ENCODE measurements around the gene TYK2.
A peak's percentile ranks its signal among the peaks of the same experiment; 100 is the strongest.
"Not testable (repeated sequence)": the region's sequence is repeated elsewhere in the genome, so short reads cannot be mapped to it uniquely, and the experiment has no call there.

The TYK2 gene

GRCh38 chr19:10408511-10409283 is 28.3 kb upstream of the TYK2 start:
- DNase-seq (ENCODE audit: low read depth in 3 of 3): peak in 1 of 3 donors; percentile 64

GRCh38 chr19:10407096-10407495 is 26.7 kb upstream of the TYK2 start:
- DNase-seq (ENCODE audit: low read depth in 3 of 3): no peak

GRCh38 chr19:10406191-10406590 is 25.8 kb upstream of the TYK2 start:
- DNase-seq (ENCODE audit: low read depth in 3 of 3): no peak

GRCh38 chr19:10404888-10405820 is 24.8 kb upstream of the TYK2 start:
- no peak for DNase-seq (ENCODE audit: low read depth in 3 of 3)

GRCh38 chr19:10403137-10404021 is 23.0 kb upstream of the TYK2 start, which contains the start of gene CDC37:
CDC37 (minus strand) TSS chr19:10403542; CDS start chr19:10403479, 63 bp downstream.
- peak; percentile 95 to 98 (median 97) for DNase-seq (ENCODE audit: low read depth in 3 of 3)

GRCh38 chr19:10402441-10403038 is 22.2 kb upstream of the TYK2 start:
- no peak for DNase-seq (ENCODE audit: low read depth in 3 of 3)

- no peak for DNase-seq (ENCODE audit: low read depth in 3 of 3)
These were observed 19.5 kb upstream of the TYK2 start for GRCh38 chr19:10399878-10400277.

- DNase-seq (ENCODE audit: low read depth in 3 of 3): not testable (repeated sequence)
These were observed 19.0 kb upstream of the TYK2 start for GRCh38 chr19:10399340-10399739.

- DNase-seq (ENCODE audit: low read depth in 3 of 3): no peak
These were observed 18.4 kb upstream of the TYK2 start for GRCh38 chr19:10398819-10399218.

GRCh38 chr19:10395917-10396316 is 15.5 kb upstream of the TYK2 start:
- no peak for DNase-seq (ENCODE audit: low read depth in 3 of 3)

GRCh38 chr19:10395436-10395835 is 15.1 kb upstream of the TYK2 start:
- no peak for DNase-seq (ENCODE audit: low read depth in 3 of 3)

- DNase-seq (ENCODE audit: low read depth in 3 of 3): no peak
These were observed 14.6 kb upstream of the TYK2 start for GRCh38 chr19:10395003-10395402.

- no peak for DNase-seq (ENCODE audit: low read depth in 3 of 3)
These were observed 12.8 kb upstream of the TYK2 start for GRCh38 chr19:10393137-10393536.

- DNase-seq (ENCODE audit: low read depth in 3 of 3): no peak
These were observed 11.7 kb upstream of the TYK2 start for GRCh38 chr19:10392120-10392519.

- peak; percentile 48 to 57 (median 53) for DNase-seq (ENCODE audit: low read depth in 3 of 3)
These were observed 10.4 kb upstream of the TYK2 start for GRCh38 chr19:10390652-10391286.

- no peak for DNase-seq (ENCODE audit: low read depth in 3 of 3)
These were observed 9.5 kb upstream of the TYK2 start for GRCh38 chr19:10389863-10390262.

- DNase-seq (ENCODE audit: low read depth in 3 of 3): peak; percentile 52 to 82 (median 77)
These were observed 8.6 kb upstream of the TYK2 start for GRCh38 chr19:10388957-10389356.

GRCh38 chr19:10384580-10384979 is 4.2 kb upstream of the TYK2 start:
- no peak for DNase-seq (ENCODE audit: low read depth in 3 of 3)

- DNase-seq (ENCODE audit: low read depth in 3 of 3): not testable (repeated sequence)
These were observed 2.8 kb upstream of the TYK2 start for GRCh38 chr19:10383223-10383499.

GRCh38 chr19:10379880-10380312 is 476 bp downstream of the TYK2 start:
- DNase-seq (ENCODE audit: low read depth in 3 of 3): no peak

GRCh38 chr19:10378124-10378523 is 2.2 kb downstream of the TYK2 start:
- DNase-seq (ENCODE audit: low read depth in 3 of 3): no peak

Measured in stimulated activated CD4-positive, alpha-beta T cell treated with anti-CD3 and anti-CD28 coated beads, TNF-alpha, amount 100 ng/mL, for 48 hours (primary cell).